B cell (primary cell): ENCODE results near the gene PLXNB2. TPM values are rescaled to one million over a fixed set of nuclear protein-coding genes. Genes with fewer than 3 reads are reported as not detected.

Experiments
- ATAC-seq: fragments of 200-7000 bp; cut with Tn5 transposase; one replicate; pipeline ENCODE4 v1.10.0; 2021; ENCODE audit warnings: low read depth, mild to moderate bottlenecking, moderate number of reproducible peaks, moderate library complexity
- CTCF ChIA-PET: fragments of 350-600 bp; sonication (Branson Sonifier 250); formaldehyde crosslinking; loops from one replicate; lab custom pipeline; 2021; ENCODE audit warnings: antibody characterized with exemption, inconsistent platforms; lab: Charles Lee
- POLR2A ChIA-PET: fragments of 350-600 bp; sonication (Branson Sonifier 250); formaldehyde crosslinking; loops from one replicate; lab custom pipeline; 2021; ENCODE audit warnings: antibody characterized with exemption; lab: Charles Lee
- DNase-seq: peaks from one replicate; pipeline ENCODE4 v3.0.0; 2013
- H2AFZ ChIP-seq: 2 replicates; pipeline ENCODE4 v1.6.1; 2012; ENCODE audit warnings: mild to moderate bottlenecking, low read depth, low read length; ENCODE audit not compliant: insufficient read depth, poor library complexity, severe bottlenecking
- H3K27ac ChIP-seq, 2 donors: 1 replicate in 1 of 2; 2 replicates in 1 of 2; pipeline ENCODE4 v1.5.1; 2012 to 2013; ENCODE audit warnings: low read length in 2 of 2, mild to moderate bottlenecking in 2 of 2, moderate library complexity in 1 of 2
- H3K27me3 ChIP-seq, 4 experiments: fragments of 200-600 bp in 1 of 4; sonication (generic) in 1 of 4; replicated peaks in 1 of 4; 1 replicate in 2 of 4; 2 replicates in 2 of 4; pipeline versions ENCODE4 v1.6.1 to v1.7.0; 2013 to 2016; ENCODE audit warnings: low read length in 3 of 4, mild to moderate bottlenecking in 2 of 4, mixed read lengths in 1 of 4, moderate library complexity in 1 of 4; ENCODE audit not compliant: insufficient read depth in 4 of 4, control insufficient read depth in 3 of 4; ENCODE audit errors: control extremely low read depth in 1 of 4
- H3K36me3 ChIP-seq, 2 experiments: replicated peaks in 1 of 2; 1 replicate in 1 of 2; 2 replicates in 1 of 2; pipeline versions ENCODE4 v1.6.1 to v1.7.1; 2013; ENCODE audit warnings: low read length in 1 of 2; ENCODE audit not compliant: insufficient read depth in 2 of 2, control insufficient read depth in 1 of 2; ENCODE audit errors: control extremely low read depth in 1 of 2, extremely low read depth in 1 of 2
- H3K4me1 ChIP-seq, 2 donors: fragments of 200-600 bp in 1 of 2; sonication (generic) in 1 of 2; 1 replicate in 1 of 2; 2 replicates in 1 of 2; pipeline versions ENCODE4 v1.5.1 to v1.6.1; 2013 to 2017; ENCODE audit warnings: low read length in 2 of 2; ENCODE audit not compliant: control insufficient read depth in 2 of 2, insufficient read depth in 2 of 2
- H3K4me2 ChIP-seq: replicated peaks from 2 replicates; pipeline ENCODE3; 2012; ENCODE audit warnings: mild to moderate bottlenecking, low read depth, low read length; ENCODE audit not compliant: poor library complexity, severe bottlenecking
- H3K4me3 ChIP-seq, 5 experiments: fragments of 200-600 bp in 1 of 5; sonication (generic) in 1 of 5; 1 replicate in 3 of 5; 2 replicates in 2 of 5; pipeline versions ENCODE4 v1.5.1 to v1.7.0; 2011 to 2016; ENCODE audit warnings: low read length in 4 of 5, mild to moderate bottlenecking in 4 of 5, low read depth in 2 of 5, control low read depth in 1 of 5, moderate library complexity in 1 of 5; ENCODE audit not compliant: insufficient read depth in 1 of 5; ENCODE audit errors: control extremely low read depth in 1 of 5, extremely low read depth in 1 of 5
- H3K79me2 ChIP-seq: fragments of 200-600 bp; sonication (generic); one replicate; pipeline ENCODE4 v1.6.0; 2016; ENCODE audit warnings: low read length; ENCODE audit not compliant: control insufficient read depth, insufficient read depth
- H3K9ac ChIP-seq: fragments of 200-600 bp; sonication (generic); 2 replicates; pipeline ENCODE4 v1.6.1; 2017; ENCODE audit warnings: mild to moderate bottlenecking, low read length, moderate library complexity
- H3K9me3 ChIP-seq, 3 donors: one replicate each; pipeline versions ENCODE4 v1.6.1 to v1.7.1; 2013; ENCODE audit warnings: low read length in 2 of 3; ENCODE audit not compliant: control insufficient read depth in 2 of 3, insufficient read depth in 1 of 3; ENCODE audit errors: control extremely low read depth in 1 of 3
- H4K20me1 ChIP-seq: 2 replicates; pipeline ENCODE4 v1.6.0; 2012; ENCODE audit warnings: mild to moderate bottlenecking, low read length; ENCODE audit not compliant: insufficient read depth, control insufficient read depth, poor library complexity, severe bottlenecking
- H3K27ac Mint-ChIP-seq: one replicate; pipeline ENCODE4 v1.8.0; 2021; ENCODE audit warnings: mixed read lengths
- H3K27me3 Mint-ChIP-seq: one replicate; pipeline ENCODE4 v1.8.0; 2021; ENCODE audit warnings: mixed read lengths
- H3K4me1 Mint-ChIP-seq: one replicate; pipeline ENCODE4 v1.8.0; 2021; ENCODE audit warnings: mixed read lengths
- H3K4me3 Mint-ChIP-seq: one replicate; pipeline ENCODE4 v1.8.0; 2021; ENCODE audit warnings: mixed read lengths
- H3K9me3 Mint-ChIP-seq: one replicate; pipeline ENCODE4 v1.8.0; 2022; ENCODE audit warnings: mixed read lengths; ENCODE audit not compliant: insufficient read depth
- CTCF ChIP-seq: fragments of 200-600 bp; IDR thresholded peaks from one replicate; pipeline ENCODE4 v1.8.0; 2022; ENCODE audit warnings: antibody characterized with exemption, mild to moderate bottlenecking
- EZH2 ChIP-seq: IDR thresholded peaks from 2 replicates; pipeline ENCODE4 v1.6.1; 2012; ENCODE audit warnings: borderline replicate concordance, low read depth, mild to moderate bottlenecking, moderate library complexity, low read length; ENCODE audit not compliant: insufficient read depth, poor library complexity, severe bottlenecking
- WGBS: methylation state at CpG from one replicate; pipeline ENCODE4 v1.1.5; 2013; ENCODE audit warnings: missing lambda C conversion rate; ENCODE audit not compliant: insufficient coverage; 5-methylcytosine and 5-hydroxymethylcytosine counted together
- intact Hi-C: fragments of 100-400 bp; cut with micrococcal nuclease; formaldehyde crosslinking; loops from one replicate; pipeline ENCODE4 v1.10.0; 2022
- polyA plus RNA-seq: library from polyadenylated mRNA; depleted of rRNA; stranded (reverse); fragments of >200 nt; gene quantifications from 2 replicates; pipeline ENCODE4 v1.2.3, GENCODE V29; 2012
- total RNA-seq, 2 donors: library from RNA; stranded (reverse); fragments of 120-200 nt in 1 of 2; gene quantifications; 1 replicate in 1 of 2; 2 replicates in 1 of 2; pipeline versions ENCODE4 v1.2.3 to v1.2.4, GENCODE V29; 2013 to 2022

The PLXNB2 gene
- total and polyA plus RNA-seq, 2 donors (not counting 1 experiment from before 2014, with no cell fraction given), result 5.2 to 31.4 TPM

DNA sequence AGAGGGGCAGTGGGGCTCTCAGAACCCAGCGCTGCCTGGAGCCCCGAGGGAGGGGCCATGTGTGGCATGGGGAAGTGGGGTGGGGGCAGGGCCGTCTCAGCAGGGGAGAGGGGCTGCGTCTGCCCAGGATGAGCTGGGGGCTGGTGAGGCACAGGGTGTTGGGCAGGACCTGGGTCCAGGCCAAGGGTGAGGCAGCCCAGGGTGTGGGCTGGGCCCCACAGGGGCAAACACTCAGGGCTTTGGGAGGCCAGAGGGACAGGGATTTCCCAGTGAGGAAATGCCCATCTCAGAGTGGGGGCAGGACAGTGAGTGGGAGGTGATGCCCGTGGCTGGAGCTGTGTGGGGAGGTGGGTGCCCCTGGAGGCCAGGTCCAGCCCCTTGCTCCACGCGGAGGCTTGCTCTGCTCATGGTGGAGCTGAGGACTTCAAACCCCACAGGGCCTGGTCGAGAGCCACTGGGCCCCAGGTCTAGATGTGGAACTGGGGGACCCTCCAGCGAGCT lies 5.4 kb downstream of the PLXNB2 start:
- Mint-ChIP-seq H3K27ac (peak overlapping the region; percentile 80), H3K4me1 (peaks cover 62% of the 10 kb centered on the region), H3K9me3 (no peaks in the 10 kb centered on the region), H3K27me3 (peaks cover 13% of the 10 kb centered on the region), H3K4me3 (peak overlapping the region; percentile 81)
- Histone ChIP-seq H2AFZ (no peak overlapping the region), H3K36me3 (no peaks in the 10 kb centered on the region), H4K20me1 (no peaks in the 10 kb centered on the region), H3K9me3 (peaks cover 0 to 7% (median 0%) of the 10 kb centered on the region in 3 donors), H3K27ac (no peak overlapping the region), H3K4me2 (peak overlapping the region; percentile 95), H3K9ac (peak overlapping the region; percentile 16), H3K79me2 (no peaks in the 10 kb centered on the region), H3K27me3 (peaks cover 0 to 28% (median 10%) of the 10 kb centered on the region in 4 experiments), H3K4me1 (peaks cover 75 to 81% of the 10 kb centered on the region in 2 donors), H3K4me3 (no peak overlapping the region)
- DNase-seq, result no peak
- intact Hi-C loops, result no loop called here
- TF ChIP-seq EZH2 (no peak), CTCF (no peak)
- ATAC-seq, result no peak
- 39% methylated on average over 8 of the region's 9 CpGs for WGBS
- ChIA-PET POLR2A (interaction anchor here (0.8 to 7.5 kb wide), 4 partner anchors 8 to 31 kb away, joined by 3 to 61 read pairs (median 32); no protein-coding TSS in a partner anchor), CTCF (interaction anchor here (0.6 to 2.3 kb wide), 5 partner anchors 8 to 66 kb away, joined by 3 to 6 read pairs (median 4); no protein-coding TSS in a partner anchor)

DNA sequence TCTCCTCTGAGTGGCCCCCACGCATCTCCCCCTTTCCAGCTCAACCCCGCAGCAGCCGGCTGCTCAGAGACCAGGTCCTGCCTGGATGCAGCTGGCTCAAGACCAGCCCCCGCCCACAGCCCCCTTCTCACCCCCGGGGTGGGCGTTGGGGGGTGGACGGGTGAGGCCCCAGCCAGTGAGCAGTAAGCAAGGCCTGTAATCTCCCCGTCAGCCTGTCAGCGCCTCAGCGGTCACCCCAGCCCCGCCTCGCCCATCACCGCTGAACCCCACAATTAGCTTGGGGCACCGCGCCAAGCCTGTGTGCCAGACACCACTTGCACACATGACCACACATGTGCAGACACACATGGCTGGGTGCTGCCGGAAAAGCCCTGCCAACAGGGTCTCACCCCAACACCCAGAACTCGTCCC lies 5.9 kb downstream of the PLXNB2 start:
- H3K27me3 ChIP-seq, result peaks cover 0 to 25% (median 9%) of the 10 kb centered on the region in 4 experiments
- Mint-ChIP-seq H3K27ac (peak overlapping the region; percentile 80), H3K9me3 (no peaks in the 10 kb centered on the region), H3K4me1 (peaks cover 63% of the 10 kb centered on the region), H3K27me3 (peaks cover 13% of the 10 kb centered on the region), H3K4me3 (peak overlapping the region; percentile 81)
- ATAC-seq (peak; percentile 14), DNase-seq (peak; percentile 74)
- TF ChIP-seq EZH2 (no peak), CTCF (no peak)
- 19% methylated on average over 16 of the region's 17 CpGs for WGBS
- H2AFZ ChIP-seq, result no peak overlapping the region
- ChIA-PET POLR2A (interaction anchor here (0.8 to 7.5 kb wide), 3 partner anchors 15 to 30 kb away, joined by 3 to 61 read pairs (median 11); no protein-coding TSS in a partner anchor), CTCF (interaction anchor here (0.6 to 2.3 kb wide), 5 partner anchors 8 to 66 kb away, joined by 3 to 6 read pairs (median 4); no protein-coding TSS in a partner anchor)
- H3K27ac ChIP-seq, result no peak overlapping the region
- no peaks in the 10 kb centered on the region for H3K36me3 ChIP-seq
- peaks cover 0 to 7% (median 0%) of the 10 kb centered on the region in 3 donors for H3K9me3 ChIP-seq
- H3K9ac ChIP-seq, result peak overlapping the region; percentile 16
- intact Hi-C loops, result loop anchor here (2.0 kb wide), 2 partner anchors 13 to 31 kb away; partner anchors contain the start of gene MAPK11
- no peak overlapping the region for H3K4me3 ChIP-seq
- peaks cover 70 to 76% of the 10 kb centered on the region in 2 donors for H3K4me1 ChIP-seq
- H3K79me2 ChIP-seq, result no peaks in the 10 kb centered on the region
- H4K20me1 ChIP-seq, result no peaks in the 10 kb centered on the region
- H3K4me2 ChIP-seq, result peak overlapping the region; percentile 95
